Activated CD8-positive, alpha-beta memory T cell treated with anti-CD3 and anti-CD28 coated beads, Interleukin-2, amount 50 U/mL, for 1 hour (primary cell): ENCODE measurements around the gene GADD45B.
"Not testable (repeated sequence)": the region's sequence is repeated elsewhere in the genome, so short reads cannot be mapped to it uniquely, and the experiment has no call there.

Source experiments
- DNase-seq: peaks from one replicate; pipeline ENCODE4 v3.0.0-alpha.2; 2020; ENCODE audit errors: extremely low read depth

Gene GADD45B

GRCh38 chr19:2469102-2469914 lies 6.6 kb upstream of the GADD45B start:
- no peak for DNase-seq

- not testable (repeated sequence) for DNase-seq
Observed at GRCh38 chr19:2469915-2470200, 6.1 kb upstream of the GADD45B start.

- DNase-seq: no peak
Observed at GRCh38 chr19:2474232-2475017, 1.5 kb upstream of the GADD45B start.

DNA sequence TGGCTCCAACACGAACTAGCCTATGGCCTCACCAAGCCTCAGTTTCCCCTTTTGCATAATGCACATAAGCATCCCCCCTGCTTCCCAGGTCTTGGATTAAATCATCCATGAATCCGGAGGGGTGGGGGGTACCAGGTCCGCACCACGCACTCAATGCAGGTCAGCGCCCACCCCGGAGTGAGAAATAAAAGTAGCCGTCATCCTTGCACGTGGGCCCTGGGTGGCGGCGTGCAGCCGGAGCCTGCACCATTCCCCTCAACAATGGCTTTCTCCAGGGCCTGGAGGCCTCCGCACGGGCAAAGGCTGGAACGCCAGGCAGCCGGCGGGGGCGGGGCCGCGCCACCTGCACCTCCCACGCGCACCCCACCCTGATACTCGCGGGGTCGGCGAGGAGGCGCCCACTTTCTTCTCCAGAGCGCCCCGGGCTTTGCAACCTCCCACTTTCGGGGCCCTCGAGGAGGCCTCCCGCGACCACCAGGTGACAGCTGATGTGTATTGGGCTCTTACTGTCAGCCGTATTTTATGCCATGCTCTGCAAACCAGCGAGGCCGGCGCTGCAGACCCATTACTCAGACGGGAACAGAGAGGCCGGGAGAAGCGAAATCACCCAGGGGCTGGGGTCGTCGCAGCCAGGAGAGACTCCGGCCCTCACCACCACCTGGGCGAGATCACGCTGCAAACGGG lies 767 bp upstream of the GADD45B start:
- DNase-seq: no peak

GRCh38 chr19:2476451-2477140 lies 669 bp downstream of the GADD45B start:
- DNase-seq: no peak

GRCh38 chr19:2477141-2477710 lies 1.3 kb downstream of the GADD45B start:
- DNase-seq: no peak

DNA sequence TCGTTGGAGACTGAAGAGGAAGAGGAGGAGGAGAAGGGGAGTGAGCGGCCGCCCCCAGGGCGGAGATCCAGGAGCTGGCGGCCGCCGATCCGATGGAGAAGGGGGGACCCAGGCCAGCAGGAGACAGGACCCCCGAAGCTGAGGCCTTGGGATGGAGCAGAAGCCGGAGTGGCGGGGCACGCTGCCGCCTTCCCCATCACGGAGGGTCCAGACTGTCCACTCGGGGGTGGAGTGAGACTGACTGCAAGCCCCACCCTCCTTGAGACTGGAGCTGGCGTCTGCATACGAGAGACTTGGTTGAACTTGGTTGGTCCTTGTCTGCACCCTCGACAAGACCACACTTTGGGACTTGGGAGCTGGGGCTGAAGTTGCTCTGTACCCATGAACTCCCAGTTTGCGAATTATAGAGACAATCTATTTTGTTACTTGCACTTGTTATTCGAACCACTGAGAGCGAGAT lies 1.8 kb downstream of the GADD45B start:
- DNase-seq: no peak

DNA sequence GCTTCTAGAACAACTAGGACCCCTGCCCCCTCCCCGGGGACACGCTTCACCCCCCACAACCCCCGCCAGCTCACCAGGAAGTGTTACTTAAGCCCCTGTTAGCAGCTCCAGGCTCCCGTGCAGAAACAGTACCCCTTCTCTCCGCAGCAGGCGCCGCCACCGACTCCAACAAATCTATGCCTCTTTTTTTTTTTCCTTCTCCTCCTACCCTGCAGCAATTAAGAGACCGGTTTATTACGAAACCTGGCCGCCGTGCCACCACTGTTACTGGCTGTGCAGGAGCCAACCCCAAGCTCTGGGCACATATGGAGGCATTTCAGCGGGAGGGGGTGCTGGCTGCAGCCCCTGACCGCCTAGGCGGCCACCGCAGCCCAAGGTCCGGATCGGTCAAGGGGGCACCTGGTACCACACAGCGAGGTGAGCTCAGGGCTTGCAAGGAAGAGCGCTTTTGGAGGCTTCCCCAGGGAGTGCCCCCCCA lies 2.4 kb downstream of the GADD45B start:
- no peak for DNase-seq

- no peak for DNase-seq
Observed at GRCh38 chr19:2478756-2479555, 3.0 kb downstream of the GADD45B start.

- DNase-seq: no peak
Observed at GRCh38 chr19:2479556-2480194, 3.7 kb downstream of the GADD45B start.

DNA sequence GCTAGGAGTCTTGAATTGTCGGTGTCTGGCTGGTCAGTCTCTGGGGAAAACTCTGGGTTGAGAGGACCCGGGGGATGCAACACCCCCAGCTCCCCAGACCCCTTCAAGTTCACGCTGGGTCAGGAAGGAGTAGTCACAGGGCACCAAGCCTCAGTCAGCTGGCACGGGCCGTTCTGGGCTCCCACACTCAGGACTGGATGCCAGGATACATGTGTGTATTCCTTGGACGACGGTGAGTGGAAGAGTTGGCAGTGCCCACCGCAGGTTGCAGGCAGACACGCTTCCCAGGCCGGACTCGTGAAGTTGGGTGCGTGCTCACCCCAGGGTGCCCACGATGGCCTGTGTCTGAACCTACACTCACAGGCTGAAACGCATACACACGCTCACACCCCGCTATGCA lies 5.5 kb downstream of the GADD45B start:
- no peak for DNase-seq

GRCh38 chr19:2482354-2483038 lies 6.6 kb downstream of the GADD45B start:
- no peak for DNase-seq

- DNase-seq: no peak
Observed at GRCh38 chr19:2483084-2483483, 7.2 kb downstream of the GADD45B start.

DNA sequence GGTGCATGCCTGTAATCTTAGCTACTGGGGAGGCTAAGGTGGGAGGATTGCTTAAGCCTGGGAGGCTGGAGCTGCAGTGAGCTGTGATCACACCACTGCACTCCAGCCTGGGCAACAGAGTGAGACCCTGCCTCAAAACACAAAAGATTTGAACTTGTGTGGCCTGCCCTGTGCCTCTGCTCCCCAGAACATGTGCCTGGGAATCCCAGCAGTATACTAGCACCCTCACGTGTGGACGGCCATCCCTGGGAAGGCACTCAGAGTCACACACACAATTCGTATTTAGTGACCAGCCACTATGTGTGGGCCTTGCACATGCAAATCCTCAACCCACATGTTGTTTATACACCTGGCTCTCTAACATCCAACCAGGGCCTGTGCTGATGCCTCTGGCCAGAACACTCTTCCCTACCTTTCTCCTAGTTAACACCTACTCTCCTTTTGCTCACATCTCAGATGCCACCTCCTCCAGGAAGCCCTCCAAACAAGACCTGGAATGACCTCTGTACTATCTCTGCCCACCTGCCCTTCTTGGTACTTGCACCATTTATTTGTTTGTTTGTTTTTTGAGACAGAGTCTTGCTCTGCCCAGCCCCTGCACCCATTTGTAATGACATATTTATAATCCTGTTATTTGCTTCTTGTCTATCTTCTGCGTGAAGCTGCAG lies 7.7 kb downstream of the GADD45B start:
- DNase-seq: no peak

DNA sequence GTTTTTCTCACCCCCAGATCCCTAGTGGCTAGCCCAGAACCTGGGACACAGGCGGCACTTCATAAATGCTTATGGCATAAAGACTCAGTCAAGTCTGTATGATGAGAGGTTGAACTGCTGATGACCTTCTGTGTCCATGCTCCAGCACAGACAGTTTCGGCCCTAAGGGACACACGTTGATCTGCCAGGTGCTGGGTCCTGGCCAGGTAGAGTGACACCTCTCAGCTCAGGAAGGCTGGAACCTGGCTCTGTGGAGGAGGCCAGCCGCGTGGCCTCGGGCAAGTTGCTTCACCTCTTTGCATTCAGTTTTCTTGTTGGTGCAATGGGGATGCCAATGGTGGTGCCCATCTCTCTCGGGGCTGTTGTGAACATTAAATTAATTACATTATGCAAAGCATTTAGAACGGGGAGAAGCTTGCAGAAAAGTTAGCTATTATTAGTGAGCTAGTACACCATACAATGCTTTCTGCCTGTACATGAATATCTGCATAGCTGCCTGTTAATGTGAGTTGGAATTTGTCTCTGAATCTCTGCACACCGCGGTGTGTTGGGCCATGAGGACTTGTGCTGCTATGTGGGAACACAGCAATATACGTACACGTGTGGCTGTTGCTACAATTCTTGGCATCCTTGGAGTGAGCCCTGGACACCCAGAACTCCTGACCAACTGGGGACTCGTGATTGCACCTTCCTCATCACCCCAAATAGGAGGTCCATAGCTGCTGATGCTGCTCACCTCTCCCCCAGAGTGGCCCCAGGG lies 8.4 kb downstream of the GADD45B start:
- no peak for DNase-seq

DNA sequence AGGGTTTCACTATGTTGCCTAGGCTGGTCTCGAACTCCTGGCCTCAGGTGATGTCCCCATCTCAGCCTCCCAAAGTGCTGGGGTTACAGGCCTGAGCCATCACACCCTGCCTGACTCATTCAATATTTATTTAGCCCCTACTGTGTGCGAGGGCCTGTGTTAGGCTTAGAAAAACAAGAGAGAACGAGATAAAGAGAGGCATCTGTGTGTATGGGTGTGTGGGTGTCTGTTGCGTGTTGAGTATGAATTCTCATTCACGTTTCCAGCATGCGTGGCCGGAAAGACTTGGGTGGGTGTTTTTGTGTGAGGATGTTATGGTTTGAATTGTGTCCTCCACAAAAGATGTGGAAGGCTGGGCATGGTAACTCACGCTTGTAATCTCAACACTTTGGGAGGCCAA lies 9.5 kb downstream of the GADD45B start:
- no peak for DNase-seq

GRCh38 chr19:2487090-2487489 lies 11.2 kb downstream of the GADD45B start:
- DNase-seq: no peak

DNA sequence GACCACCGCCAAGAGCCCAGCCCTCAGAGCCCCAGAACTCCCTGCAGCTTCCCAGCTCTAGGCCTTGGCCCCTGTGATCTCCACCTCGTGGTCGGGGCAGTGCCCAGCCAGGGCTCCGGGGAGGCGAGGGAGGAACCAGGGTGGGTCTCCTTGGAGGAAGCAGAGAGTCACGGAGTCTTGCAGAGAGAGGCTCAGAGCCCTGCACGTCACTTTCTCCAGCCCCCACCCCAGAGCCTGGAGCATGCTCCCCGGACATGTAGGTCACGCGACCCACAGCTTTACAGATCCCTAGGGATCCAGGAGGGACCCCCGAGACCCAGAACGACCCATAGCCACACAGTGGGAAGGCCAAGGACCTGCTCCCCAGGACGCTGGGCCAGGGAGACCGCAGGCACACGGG lies 11.9 kb downstream of the GADD45B start:
- DNase-seq: no peak
